Measurements from ENCODE around the gene OTUD1. TPM values are rescaled to one million over a fixed set of nuclear protein-coding genes. Genes with fewer than 3 reads are reported as not detected.

The OTUD1 gene
- total RNA-seq, 2 donors from 2014 or later = 11.5 to 13.1 TPM

DNA sequence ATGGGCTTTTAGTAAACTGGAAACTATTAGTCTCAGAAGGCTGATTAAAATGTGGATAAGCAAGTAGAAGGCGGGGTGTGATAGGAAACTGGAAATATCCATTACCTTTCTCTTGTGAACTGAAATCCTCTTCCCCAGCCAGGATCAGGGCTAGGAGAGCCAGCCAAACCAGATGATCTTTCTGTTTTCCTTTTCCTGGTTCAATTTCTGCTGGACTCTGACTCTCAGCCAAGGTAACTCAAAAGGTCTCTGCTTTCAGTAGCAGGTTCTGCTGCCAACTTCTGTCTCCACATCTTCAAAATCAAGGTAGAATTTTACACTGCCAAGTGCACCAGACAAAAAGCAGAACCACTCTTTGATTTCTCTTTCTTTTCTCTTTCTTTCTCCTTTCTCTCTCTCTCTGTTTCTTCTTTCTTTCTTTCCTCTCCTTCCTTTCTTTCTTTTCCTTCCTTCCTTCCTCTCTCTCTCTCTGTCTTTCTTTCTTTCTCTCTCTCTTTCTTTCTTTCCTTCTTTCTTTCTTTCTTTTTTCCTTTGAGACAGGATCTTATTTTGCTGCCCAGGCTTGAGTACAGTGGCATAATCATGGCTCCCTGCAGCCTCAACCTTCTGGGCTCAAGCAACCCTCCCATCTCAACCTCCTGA is 30.8 kb downstream of the OTUD1 start:
- Mint-ChIP-seq H3K27me3 (peaks cover 10% of the 10 kb centered on the region), H3K9me3 (no peaks in the 10 kb centered on the region), H3K4me1 (no peaks in the 10 kb centered on the region), H3K36me3 (ENCODE audit: low read depth) (no peaks in the 10 kb centered on the region), H3K27ac (no peak overlapping the region), H3K4me3 (no peak overlapping the region)
- ATAC-seq (replicated peaks) = no peak

DNA sequence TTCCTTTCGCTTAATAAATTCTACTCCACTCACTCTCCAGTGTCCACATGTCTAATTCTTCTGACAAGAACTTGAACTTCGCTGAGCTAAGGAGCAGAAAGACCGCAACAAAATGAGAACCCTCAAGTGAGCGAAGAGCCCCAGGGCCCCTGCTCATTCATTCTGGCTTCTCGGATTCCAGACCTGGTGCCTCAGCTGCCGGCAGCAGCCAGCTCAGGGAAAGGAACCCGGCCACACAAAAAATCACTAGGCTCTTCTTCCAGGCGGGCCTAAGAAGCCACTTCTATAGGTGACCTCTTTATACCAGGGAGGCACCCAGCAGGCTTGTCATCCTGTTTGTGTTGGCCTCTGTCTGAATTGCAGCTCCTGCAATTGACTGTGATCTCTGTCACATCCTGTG is 33.3 kb downstream of the OTUD1 start:
- Mint-ChIP-seq H3K36me3 (ENCODE audit: low read depth) (no peaks in the 10 kb centered on the region), H3K27ac (no peak overlapping the region), H3K27me3 (peaks cover 10% of the 10 kb centered on the region), H3K4me3 (no peak overlapping the region), H3K9me3 (no peaks in the 10 kb centered on the region), H3K4me1 (no peaks in the 10 kb centered on the region)
- ATAC-seq (replicated peaks) = no peak

DNA sequence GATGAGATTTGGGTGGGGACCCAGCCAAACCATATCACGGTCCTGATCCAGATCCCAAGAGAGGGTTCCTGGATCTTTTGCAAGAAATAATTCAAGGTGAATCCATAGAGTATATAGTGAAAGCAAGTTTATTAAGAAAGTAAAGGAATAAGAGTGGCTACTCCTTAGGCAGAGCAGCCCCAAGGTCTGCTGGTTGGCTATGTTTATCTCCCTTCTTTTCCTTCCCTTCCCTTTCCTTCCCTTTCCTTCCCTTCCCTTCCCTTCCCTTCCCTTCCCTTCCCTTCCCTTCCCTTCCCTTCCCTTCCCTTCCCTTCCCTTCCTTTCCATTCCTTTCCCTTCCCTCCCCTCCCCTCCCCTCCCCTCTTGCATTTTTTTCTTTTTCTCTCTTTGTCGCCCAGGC is 35.2 kb downstream of the OTUD1 start:
- no peaks in the 10 kb centered on the region for H3K4me1 Mint-ChIP-seq

DNA sequence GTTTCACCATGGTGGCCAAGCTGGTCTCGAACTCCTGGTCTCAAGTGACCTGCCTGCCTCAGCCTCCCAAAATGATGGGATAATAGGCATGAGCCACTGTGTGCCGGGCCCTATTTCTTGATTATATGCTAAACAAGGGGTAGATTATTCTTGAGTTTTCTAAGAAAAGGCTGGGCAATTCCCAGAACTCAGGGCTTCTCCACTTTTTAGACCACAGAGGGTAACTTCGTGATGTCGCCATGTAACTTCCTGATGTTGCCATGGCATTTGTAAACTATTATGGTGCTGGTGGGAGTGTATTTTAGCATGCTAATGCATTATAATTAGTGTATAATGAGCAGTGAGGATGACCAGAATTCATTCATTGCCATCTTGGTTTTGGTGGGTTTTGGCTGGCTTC is 35.8 kb downstream of the OTUD1 start:
- ATAC-seq (replicated peaks) = no peak
- H3K4me1 Mint-ChIP-seq = no peaks in the 10 kb centered on the region
- no peak overlapping the region for H3K27ac Mint-ChIP-seq
- no peak overlapping the region for H3K4me3 Mint-ChIP-seq
- H3K36me3 Mint-ChIP-seq (ENCODE audit: low read depth) = no peaks in the 10 kb centered on the region
- no peaks in the 10 kb centered on the region for H3K9me3 Mint-ChIP-seq
- peaks cover 9% of the 10 kb centered on the region for H3K27me3 Mint-ChIP-seq

More for the DNA sequence above, 35.2 kb downstream of the OTUD1 start:
- no peak overlapping the region for H3K27ac Mint-ChIP-seq
- H3K4me3 Mint-ChIP-seq = no peak overlapping the region
- peaks cover 10% of the 10 kb centered on the region for H3K27me3 Mint-ChIP-seq
- ATAC-seq (replicated peaks) = no peak
- no peaks in the 10 kb centered on the region for H3K36me3 Mint-ChIP-seq (ENCODE audit: low read depth)
- H3K9me3 Mint-ChIP-seq = no peaks in the 10 kb centered on the region

DNA sequence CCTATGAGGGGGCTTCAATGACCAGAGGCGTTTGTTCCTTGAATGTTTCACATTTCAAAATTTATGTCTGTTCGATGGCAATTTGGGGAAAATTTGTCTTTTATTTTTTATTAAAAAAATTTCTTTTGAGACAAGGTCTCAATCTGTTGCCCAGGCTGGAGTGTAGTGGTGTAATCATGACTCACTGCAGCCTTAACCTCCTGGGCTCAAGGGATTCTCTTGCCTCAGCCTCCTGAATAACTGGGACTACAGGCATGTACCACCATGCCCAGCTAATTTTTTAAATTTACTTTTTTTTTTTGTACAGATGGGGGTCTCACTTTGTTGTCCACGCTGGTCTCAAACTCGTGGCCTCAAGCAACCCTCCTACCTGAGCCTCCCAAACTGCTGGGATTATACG is 39.7 kb downstream of the OTUD1 start:
- no peak overlapping the region for H3K4me3 Mint-ChIP-seq
- H3K9me3 Mint-ChIP-seq = no peaks in the 10 kb centered on the region
- no peak overlapping the region for H3K27ac Mint-ChIP-seq
- no peaks in the 10 kb centered on the region for H3K36me3 Mint-ChIP-seq (ENCODE audit: low read depth)
- no peaks in the 10 kb centered on the region for H3K4me1 Mint-ChIP-seq
- no peak for ATAC-seq (replicated peaks)
- peaks cover 4% of the 10 kb centered on the region for H3K27me3 Mint-ChIP-seq

DNA sequence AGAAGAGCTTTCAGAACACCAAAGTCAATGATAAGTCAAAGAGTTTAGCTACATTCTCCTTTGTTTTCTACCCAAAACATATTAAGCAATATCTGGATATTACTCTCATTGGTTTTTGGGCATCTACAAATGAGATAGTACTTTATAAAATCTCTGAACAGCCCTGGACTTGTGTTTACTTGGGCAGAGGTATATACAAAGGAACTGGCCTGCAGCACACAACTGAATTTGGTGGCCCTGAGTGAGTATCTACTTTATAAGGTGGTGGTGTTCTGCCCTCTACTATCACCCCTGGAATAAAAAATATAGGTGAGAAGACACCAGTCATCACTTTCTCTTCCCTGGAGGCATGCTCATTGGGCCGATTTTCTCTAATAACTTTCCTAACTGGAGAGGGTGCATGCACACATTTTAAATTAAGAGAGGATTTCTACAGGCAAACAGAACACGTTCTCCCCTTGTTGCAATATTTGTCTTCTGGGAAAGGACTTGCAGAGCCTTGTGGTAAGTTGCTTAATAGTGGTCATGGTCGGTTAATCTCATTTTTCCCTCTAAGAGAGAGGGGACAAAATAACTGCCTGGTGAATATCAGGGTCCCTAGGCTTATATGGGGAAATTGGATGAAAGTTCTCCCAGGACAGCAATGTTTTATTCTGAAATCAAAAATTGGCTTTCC is 41.1 kb downstream of the OTUD1 start:
- Mint-ChIP-seq H3K4me3 (no peak overlapping the region), H3K36me3 (ENCODE audit: low read depth) (no peaks in the 10 kb centered on the region), H3K27ac (no peak overlapping the region), H3K9me3 (no peaks in the 10 kb centered on the region), H3K4me1 (no peaks in the 10 kb centered on the region), H3K27me3 (peaks cover 4% of the 10 kb centered on the region)
- no peak for ATAC-seq (replicated peaks)

DNA sequence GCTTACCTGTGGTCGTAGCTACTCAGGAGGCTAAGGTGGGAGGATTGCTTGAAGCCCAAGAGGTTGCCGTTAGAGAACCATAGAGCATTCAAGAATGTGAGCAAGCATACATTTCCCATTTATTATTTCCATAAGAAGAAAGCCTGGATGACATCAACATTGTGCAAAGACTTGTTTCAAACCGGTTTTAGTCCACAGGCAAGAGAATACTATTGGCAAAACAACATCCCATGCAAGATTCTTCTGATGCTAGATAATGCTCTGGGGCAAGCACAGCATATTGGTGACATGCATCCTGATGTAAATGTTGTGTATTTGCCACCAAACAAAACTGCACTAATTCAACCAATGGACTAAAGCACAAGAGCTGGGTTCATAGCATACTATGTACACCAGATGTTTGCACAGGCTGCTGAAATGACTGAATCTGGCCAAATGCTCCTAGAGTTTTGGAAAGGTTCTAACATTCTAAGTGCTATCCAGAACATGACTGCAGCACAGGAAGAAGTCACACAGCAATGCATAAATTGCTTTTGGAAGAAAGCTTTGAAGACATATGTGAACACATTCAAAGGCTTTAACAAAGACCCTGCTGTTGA is 42.6 kb downstream of the OTUD1 start:
- no peaks in the 10 kb centered on the region for H3K4me1 Mint-ChIP-seq
- peaks cover 4% of the 10 kb centered on the region for H3K27me3 Mint-ChIP-seq
- no peaks in the 10 kb centered on the region for H3K36me3 Mint-ChIP-seq (ENCODE audit: low read depth)
- no peak overlapping the region for H3K4me3 Mint-ChIP-seq
- no peaks in the 10 kb centered on the region for H3K9me3 Mint-ChIP-seq
- no peak for ATAC-seq (replicated peaks)
- H3K27ac Mint-ChIP-seq = no peak overlapping the region

DNA sequence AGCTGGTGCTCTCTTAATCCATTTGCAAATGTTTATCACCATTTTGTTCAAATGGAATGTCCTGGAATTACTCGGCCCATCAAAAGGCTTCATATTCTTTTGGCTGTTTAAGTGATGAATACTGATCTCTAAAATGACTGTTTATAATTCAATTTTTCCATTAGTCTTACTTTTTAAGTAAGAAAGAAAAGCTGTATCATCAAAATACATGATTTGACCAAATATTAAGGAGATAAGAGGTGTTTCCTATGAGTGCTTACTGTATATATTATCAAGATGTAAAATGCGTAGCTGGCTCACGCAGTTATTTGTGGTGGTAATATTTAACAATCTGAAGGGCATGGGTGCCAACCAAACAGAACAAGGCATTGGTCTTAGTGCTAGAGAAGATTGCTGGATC is 51.2 kb downstream of the OTUD1 start:
- no peak for ATAC-seq (replicated peaks)
- H3K27me3 Mint-ChIP-seq = peaks cover 12% of the 10 kb centered on the region
- H3K36me3 Mint-ChIP-seq (ENCODE audit: low read depth) = no peaks in the 10 kb centered on the region
- H3K4me1 Mint-ChIP-seq = no peaks in the 10 kb centered on the region
- no peak overlapping the region for H3K27ac Mint-ChIP-seq
- H3K4me3 Mint-ChIP-seq = no peak overlapping the region
- no peaks in the 10 kb centered on the region for H3K9me3 Mint-ChIP-seq

Other genes starting within 250 kb of the OTUD1 start
- gene PTF1A, start 246.8 kb upstream of the OTUD1 start, total RNA-seq = not detected
- gene C10orf67, start 94.3 kb upstream of the OTUD1 start, total RNA-seq = under 1 TPM; 0.21 to 0.30 TPM

All from activated T-helper 17 cell treated with anti-CD3 and anti-CD28 coated beads, Interleukin-2, amount 50 U/mL, for 72 hours (primary cell).